NCI-H345 treated with DMSO at 0.1 percent for 48 hours (cell line): ENCODE data around the gene FAM170A.

Experiments used
- DNase-seq: peaks from one replicate; lab custom pipeline; 2025; ENCODE audit not compliant: unreplicated experiment; lab: John Stamatoyannopoulos, UW

Gene FAM170A, protein sequence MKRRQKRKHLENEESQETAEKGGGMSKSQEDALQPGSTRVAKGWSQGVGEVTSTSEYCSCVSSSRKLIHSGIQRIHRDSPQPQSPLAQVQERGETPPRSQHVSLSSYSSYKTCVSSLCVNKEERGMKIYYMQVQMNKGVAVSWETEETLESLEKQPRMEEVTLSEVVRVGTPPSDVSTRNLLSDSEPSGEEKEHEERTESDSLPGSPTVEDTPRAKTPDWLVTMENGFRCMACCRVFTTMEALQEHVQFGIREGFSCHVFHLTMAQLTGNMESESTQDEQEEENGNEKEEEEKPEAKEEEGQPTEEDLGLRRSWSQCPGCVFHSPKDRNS

DNA sequence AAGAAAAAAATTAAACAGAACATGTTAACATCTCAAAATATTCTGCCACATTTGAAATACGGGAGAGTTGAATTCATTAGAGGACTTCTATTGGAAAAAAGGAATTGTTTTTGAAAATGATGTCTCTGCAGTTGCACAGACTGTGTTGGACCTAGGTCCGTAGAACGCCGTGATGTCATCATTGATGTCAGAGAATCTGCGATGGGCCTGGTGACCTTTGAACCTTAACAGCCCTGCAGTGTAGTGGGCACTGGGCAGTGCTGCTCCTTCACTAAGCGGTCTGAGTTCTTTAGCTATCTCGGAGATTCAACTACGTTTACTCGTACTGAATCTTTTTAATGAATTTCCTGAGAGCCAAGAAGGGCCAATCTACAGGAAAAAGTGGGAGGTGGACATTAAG lies at the start of gene FAM170A:
TSS of gene FAM170A (plus strand) at position 220 of the 400 bp plus-strand sequence. CDS start 211 bp downstream, outside the sequence.
- DNase-seq: no peak

DNA sequence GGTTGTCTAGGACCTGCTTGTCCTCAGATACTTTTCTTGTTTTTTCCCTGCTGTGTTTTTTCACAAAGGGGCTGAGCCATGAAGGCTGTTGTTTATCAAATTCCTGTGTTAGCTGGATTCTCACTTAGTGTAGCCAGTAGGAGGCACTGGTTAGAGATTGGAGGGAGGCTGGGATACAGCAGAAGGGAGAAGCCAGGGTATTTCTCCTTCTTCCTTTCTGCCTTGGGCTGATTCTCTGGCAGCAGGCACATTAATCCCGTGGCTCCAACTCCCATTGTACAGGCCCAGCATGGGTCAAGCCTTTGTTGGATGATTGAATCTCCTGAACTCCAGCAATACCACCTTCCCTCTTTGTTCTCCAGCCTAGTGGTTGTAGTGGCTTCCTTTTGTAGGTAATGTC lies 46.4 kb upstream of the FAM170A start:
- no peak for DNase-seq

DNA sequence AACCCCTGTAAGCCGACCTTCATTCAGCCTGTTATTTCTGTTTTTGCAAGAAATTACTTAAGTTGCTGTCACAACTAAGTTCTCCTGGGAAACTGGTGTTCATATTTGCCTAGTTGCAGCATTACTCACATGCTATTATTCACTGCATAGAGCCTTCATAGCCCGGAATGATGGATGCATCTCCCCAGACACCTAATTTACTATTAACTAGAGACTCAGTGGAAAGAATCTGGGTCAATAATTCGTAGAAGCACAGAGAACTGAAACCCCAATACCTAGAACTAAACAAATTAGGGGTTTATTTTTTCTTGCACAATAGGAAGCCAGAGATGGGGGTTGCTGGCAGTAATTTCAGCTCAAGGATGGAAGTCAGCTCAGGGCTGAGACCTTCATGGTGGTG lies 45.7 kb upstream of the FAM170A start:
- no peak for DNase-seq

DNA sequence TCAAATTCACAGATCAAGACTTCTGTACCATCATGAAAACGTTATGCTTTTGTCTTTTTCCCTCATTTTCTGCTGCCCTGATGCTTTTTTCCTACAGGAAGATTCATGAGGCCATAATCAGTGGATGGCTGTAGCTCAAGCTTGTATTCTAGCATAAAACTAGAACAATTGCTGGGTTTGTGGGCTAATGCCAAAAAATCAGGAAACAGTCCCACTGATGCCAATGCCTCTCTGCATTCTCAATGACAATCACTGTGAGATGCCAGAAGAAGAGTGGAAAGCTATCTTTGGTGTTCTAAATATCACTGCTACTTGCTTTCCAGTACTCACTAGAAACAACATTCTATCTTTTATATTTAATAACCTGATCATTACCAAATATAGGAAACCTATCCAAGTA lies 33.3 kb upstream of the FAM170A start:
- no peak for DNase-seq

DNA sequence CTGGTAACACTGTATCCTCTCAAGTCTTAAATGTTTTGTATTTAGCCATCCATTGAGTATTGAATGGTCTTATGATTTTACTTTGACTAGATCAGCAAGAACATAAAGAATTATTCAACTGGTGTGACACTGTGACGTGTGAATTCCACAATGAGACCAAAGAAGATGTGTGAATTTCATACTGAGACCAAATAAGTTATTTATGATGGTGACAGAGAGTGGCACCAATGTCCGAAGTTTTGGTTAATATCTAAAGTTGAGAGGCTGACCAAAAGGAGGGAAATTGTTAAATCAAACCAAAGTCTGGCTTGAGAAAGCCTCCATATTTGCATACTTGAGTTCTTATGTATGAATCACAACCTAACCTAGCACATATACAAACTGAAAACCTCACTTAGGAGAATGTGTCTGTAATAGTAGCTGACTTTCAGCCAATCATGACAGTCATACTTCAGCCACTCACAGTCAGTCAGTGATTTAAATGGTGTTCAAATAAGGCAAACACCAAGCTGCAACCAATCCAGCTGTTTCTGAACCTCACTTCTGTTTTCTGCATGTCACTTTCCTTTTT lies 31.5 kb upstream of the FAM170A start:
- no peak for DNase-seq

DNA sequence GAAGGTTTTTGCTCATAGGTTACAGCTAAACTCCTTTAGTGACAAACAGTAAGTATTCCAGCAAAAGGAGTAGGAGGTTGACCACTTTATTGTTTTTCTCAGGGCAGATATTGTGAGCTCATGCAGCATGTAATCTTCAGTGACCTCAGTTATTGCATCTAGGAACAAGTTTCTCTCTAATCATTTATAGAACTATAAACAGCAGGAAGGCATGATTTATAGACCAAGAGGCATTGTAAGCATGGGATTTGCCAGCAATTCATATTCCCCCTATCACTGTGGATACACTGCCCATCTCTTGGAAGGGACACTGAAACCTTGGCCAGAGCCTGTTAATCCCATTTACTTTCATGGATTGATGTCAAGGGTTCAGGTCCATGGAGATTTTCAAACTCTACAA lies 15.4 kb upstream of the FAM170A start:
- DNase-seq: no peak

DNA sequence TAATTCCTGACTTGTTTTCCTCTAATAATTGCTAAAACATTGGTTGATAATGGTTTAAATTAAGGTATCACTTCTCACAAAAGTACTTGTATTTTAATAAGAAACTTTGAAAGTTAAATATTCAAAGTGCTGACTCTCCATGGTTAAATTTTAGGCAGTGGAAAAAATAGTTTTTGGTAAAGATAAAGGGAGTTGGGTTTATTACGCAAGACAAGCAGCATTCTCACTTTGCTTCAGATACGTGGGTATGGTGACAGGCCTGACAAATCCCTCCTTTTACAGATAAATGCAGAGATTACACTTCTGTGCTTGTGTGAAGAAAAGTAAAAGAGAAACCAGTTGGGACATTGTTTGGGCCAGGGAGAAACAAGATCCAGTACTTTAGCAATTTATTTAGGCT lies 14.5 kb upstream of the FAM170A start:
- DNase-seq: no peak

DNA sequence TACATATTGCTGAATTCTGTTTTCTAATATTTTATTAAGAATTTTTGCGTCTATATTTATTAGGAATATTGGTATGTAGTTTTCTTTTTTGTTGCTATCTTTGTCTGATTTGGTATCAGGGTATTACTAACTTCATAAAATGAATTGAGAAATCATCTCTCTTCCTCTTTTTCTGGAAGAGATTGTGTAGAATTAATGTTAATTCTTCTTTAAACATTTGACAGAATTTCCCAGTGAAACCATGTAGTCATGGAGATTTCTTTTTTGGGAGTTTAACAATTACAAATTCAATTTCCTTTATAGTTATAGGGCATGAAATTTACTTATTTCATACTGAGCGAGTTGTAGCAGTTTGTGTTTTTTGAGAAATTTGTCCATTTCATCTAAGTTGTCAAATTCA lies 3.3 kb upstream of the FAM170A start:
- no peak for DNase-seq

DNA sequence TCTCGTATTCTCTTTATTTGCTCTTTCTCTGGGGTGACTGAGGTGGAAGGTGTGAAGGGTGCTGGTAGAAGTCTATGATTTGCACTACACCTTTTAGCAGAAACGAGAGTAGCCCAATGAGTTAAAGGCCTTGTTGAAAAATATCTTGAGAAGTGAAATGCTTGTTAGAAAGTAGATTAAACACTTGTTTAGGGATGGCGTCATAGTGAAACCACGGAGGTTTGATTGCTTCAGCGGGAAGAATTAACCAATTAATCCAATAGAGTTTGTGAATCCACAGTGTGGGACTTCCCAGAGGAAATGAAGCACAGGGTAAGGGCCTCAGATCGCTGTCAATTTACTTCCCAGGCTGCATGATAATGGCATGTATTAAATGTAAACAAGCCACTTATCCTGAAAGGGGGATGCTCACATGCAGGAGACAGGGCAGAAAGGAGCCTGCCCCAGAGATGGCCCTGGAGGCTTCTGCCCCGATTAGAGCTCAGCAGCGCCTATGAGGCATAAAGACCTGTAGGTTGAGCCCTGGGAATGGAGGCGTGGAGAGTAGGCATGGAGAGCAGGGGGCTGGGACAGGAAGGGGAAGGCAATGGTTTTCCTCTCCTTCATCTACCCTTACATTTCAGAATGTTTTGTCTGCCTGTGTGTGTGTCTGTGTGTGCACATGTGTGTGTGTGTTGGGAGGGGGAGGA lies 1.5 kb downstream of the FAM170A start:
- DNase-seq: no peak

DNA sequence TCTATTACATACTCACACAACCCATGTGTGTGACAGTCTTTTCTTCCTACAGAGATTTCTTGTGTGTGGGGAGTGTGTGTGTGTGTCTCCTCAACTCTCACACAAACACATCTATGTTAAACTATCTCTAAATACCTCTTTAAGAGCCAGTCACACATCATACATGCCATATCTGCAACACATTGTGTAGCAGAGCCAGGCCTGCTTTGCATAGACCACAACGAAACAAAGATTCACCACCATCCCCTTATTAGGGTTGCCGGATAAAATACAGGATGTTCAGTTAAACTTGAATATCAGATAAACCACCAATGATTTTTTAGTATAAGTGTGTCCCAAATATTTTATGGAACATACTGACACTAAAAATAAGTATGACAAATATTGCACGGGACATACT lies 2.3 kb downstream of the FAM170A start:
- no peak for DNase-seq

DNA sequence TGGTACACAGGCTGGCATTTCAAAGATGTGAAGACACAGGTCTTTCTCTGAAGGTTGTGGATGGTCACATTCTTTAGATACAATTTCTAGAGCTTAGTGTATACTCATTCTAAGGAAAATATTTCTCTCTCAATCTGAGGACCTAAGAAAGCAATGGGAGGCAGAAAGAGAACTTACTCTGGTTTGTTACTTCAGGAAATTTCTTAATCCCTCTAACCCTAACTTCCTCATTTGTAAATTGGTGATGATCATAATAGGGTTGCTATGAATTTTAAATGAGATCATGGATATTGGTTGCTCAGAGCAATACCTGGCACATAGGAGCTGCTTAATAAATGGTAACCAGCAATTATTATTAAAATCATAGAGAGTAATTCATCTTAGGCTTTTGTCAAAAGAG lies 22.1 kb downstream of the FAM170A start:
- DNase-seq: no peak

DNA sequence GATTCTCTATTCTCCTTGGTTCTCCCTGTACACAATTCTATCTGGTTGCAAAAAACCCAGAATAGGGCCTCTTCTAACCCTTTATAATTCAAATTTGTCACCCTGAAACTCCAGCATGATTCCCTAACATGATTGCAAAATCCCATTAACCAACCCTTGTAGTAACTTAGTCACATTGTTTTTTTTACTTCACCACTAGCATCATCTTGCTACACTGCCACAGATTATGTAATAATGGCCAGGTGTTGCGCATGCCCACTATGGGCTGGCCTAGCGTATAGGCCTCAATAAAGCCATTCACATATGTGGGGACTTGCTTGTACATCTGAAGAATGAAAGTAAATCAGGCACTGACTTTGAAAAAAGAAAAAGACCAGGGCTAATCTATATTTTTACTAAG lies 25.7 kb downstream of the FAM170A start:
- no peak for DNase-seq

DNA sequence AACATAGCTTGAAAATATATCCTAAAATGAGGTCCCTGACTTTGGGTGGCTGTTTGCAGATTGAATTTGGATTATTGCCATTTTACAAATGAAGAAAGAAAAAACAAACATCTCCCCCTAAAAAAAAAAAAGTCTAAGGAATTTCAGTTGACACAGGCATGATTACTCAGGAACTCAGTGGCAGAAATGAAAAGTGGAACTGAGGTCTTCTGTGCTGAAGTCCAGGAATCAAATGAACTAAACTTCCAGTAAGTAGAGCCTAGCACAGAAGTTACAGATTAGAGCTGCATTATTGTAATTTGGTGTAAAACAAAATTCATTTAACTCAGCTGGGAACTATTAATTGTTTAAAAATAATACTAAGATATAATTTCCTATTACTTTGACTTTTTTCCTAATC lies 26.7 kb downstream of the FAM170A start:
- no peak for DNase-seq

DNA sequence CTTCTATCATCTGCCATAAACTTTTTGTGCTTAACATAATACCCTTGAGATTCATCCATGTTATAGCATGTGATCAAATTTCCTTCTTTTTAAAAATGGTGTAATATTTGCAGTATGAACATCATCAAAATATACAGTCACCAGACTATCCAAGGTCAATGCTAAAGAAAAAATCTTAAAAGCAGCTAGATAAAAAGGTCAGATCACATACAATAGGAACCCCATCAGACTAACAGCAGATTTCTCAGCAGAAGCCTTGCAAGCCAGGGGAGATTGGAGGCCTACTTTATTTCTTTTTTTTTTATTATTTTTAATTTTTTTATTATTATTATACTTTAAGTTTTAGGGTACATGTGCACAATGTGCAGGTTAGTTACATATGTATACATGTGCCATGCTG lies 37.2 kb downstream of the FAM170A start:
- DNase-seq: no peak

DNA sequence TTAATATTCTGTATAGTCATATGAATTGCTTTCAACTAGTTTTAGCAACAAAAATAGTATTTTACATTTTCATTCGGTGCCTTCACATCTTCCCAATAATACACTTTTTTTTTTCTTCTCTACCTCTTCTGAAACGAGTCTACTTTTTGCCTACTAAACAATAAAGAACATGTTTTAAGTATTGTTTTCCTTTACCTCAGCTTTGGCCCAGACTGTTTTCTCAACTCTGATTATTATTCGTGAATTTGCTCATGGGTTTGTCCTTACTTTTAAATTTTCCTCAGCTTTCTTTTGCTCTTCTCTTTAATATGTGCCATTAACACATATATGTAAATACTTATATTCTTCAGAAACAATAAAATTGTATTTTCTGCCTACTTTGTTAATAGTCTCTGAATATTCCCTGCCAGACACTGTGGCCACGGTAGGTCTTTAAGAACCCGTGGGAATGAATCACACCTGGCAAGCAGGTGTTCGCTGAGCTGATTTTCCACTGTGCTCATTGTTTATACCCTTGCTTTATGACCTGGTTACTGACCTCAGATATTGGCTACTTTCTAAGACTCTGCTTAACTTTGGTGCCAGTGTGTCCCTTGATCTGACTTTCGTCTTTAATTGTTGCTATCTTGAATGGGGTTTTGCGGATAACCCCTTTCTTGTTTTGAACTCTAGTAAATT lies 49.1 kb downstream of the FAM170A start:
- DNase-seq: no peak

DNA sequence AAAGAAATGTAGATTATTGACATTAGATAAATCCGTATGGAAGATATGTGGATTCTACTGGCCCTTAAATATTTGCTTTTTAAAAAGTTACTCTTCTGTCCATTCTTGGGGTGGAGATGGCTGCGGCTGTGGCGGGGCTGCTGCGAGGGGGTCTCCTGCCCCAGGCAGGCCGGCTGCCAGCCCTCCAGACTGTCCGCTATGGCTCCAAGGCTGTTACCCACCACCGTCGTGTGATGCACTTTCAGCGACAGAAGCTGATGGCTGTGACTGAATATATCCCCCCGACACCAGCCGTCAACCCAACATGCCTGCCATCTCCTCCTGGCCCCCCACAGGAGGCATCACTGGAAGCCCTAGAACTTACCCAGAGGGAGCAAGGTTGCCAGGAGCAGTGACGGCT lies 50.7 kb downstream of the FAM170A start:
- DNase-seq: no peak

DNA sequence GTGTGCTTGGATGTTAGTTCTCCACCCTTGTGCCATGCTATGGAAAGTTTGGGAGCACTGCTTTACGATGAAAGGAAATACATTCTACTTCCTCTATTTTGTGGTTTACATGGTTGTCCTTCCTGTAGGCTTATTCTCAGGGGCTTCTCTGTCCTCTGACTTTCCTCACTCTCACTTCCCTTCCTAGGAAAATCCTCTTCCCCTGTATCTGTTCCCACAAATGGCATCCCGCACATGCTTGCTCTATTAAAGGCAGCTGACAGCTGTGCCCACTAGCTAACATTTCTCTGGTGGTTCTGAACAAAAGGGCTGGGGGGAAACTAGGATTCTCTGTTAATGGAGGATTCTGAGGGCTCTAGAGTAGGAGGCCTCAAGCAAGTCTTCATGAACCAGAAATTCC lies 52.4 kb downstream of the FAM170A start:
- DNase-seq: no peak

DNA sequence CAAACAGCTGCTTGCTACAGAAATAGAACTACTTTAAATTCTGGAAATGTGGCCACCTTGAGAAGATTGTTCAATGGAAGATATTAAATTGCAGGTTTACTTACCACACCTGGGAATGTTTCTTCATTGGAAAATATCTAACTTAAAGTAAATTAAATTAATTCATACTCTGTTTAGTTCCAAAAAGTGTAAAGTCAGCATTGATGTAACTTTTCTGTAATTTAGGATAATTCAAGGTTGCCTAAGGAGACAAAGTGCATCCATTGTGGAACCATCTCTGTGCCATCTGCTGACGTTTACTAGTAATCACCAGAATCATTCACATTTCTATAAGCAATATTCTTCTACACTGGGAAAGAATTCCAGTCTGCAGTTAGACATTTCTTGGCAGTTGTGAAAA lies 53.0 kb downstream of the FAM170A start:
- DNase-seq: no peak
